Astrocyte of the hippocampus (primary cell): ENCODE results near the gene WDR62.

Source experiments
- DNase-seq: peaks from one replicate; pipeline ENCODE4 v3.0.0; 2011; ENCODE audit warnings: low read depth, low spot score

The WDR62 gene

GRCh38 chr19:36139473-36140303 is 85.0 kb downstream of the WDR62 start, which contains the start of gene CAPNS1:
TSS of gene CAPNS1 (plus strand) at chr19:36140066. CDS start at chr19:36141012, 946 bp downstream.
- DNase-seq: peak; percentile 99

GRCh38 chr19:36140304-36141038 is 85.8 kb downstream of the WDR62 start:
- DNase-seq: peak; percentile 75

GRCh38 chr19:36141039-36141927 is 86.6 kb downstream of the WDR62 start:
- DNase-seq: peak; percentile 94

- DNase-seq: no peak
Measured at GRCh38 chr19:36142046-36142445, 87.3 kb downstream of the WDR62 start.

- DNase-seq: no peak
Measured at GRCh38 chr19:36142496-36142895, 87.8 kb downstream of the WDR62 start.

GRCh38 chr19:36144624-36145023 is 89.9 kb downstream of the WDR62 start:
- no peak for DNase-seq

GRCh38 chr19:36149673-36150406 is 95.1 kb downstream of the WDR62 start:
- no peak for DNase-seq

GRCh38 chr19:36150586-36150985 is 95.9 kb downstream of the WDR62 start:
- no peak for DNase-seq

- DNase-seq: no peak
Measured at GRCh38 chr19:36151144-36152018, 96.7 kb downstream of the WDR62 start.

GRCh38 chr19:36152019-36152351 is 97.3 kb downstream of the WDR62 start:
- DNase-seq: no peak

GRCh38 chr19:36152352-36153091 is 97.8 kb downstream of the WDR62 start, which contains the start of gene COX7A1:
TSS of gene COX7A1 (minus strand) at chr19:36152447. CDS start at chr19:36152407, 40 bp downstream.
- no peak for DNase-seq

GRCh38 chr19:36153126-36153525 is 98.4 kb downstream of the WDR62 start:
- no peak for DNase-seq
